Measurements from ENCODE around the gene CACNB4. TPM values are rescaled to one million over a fixed set of nuclear protein-coding genes. Genes with fewer than 3 reads are reported as not detected.

Gene CACNB4
- total and polyA plus RNA-seq, 2 of the 4 experiments (the other 2 are of a cell fraction): 0.12 to 0.36 TPM

- H2AFZ ChIP-seq (replicated peaks; ENCODE audit: low read length, poor library complexity): no peak overlapping the region
These were observed 303.1 kb downstream of the CACNB4 start for GRCh38 chr2:151795646-151796240.

More at GRCh38 chr2:151795646-151796240, 303.1 kb downstream of the CACNB4 start:
- no peaks in the 10 kb centered on the region for H3K27me3 ChIP-seq (ENCODE audit: control insufficient read depth, insufficient read depth, low read length)
- ChIA-PET POLR2A (ENCODE audit: unreplicated experiment) (no interaction called here), CTCF (no interaction called here)
- H3K14ac ChIP-seq (replicated peaks; ENCODE audit: low read depth, low read length): no peak overlapping the region
- H3K4me2 ChIP-seq (ENCODE audit: low read depth, low read length): no peak overlapping the region
- BruUV-seq (replicated peaks): no TSS peak
- no peak overlapping the region for H3K9ac ChIP-seq (ENCODE audit: low read depth, low read length)
- no peak overlapping the region for H3K23ac ChIP-seq (ENCODE audit: low read depth, low read length)
- 70% methylated on average over 2 of the region's 4 CpGs; no CpG with 5 or more reads in 1 of the 2 experiments for WGBS, 2 experiments (ENCODE audit: extremely low coverage in 2 of 2, insufficient read length in 1 of 2)
- TF ChIP-seq ELK1 (IDR thresholded peaks at IDR 0.05; ENCODE audit: borderline replicate concordance, low read depth, low read length) (no peak), CEBPB (IDR thresholded peaks at IDR 0.05; ENCODE audit: low read depth, low read length) (peak; percentile 84), RCOR1 (IDR thresholded peaks at IDR 0.05; ENCODE audit: insufficient replicate concordance, low read length) (no peak), CTCF (conservative IDR thresholded peaks at IDR 0.05; ENCODE audit: low read depth, low read length) (no peak)
- ATAC-seq (ENCODE audit: low read depth): peak; percentile 53; the same call in 1 of the 2 replicates
- H3K4me3 ChIP-seq (ENCODE audit: insufficient read depth, low read depth, low read length): no peak overlapping the region
- dilution Hi-C loops (cut with HindIII; ENCODE audit: low sequenced_read_pairs, unreplicated experiment): no loop called here
- no peak overlapping the region for H2BK5ac ChIP-seq (ENCODE audit: low read depth, low read length, poor library complexity, severe bottlenecking)
- H3K9me1 ChIP-seq (ENCODE audit: insufficient read depth, low read length): no peaks in the 10 kb centered on the region
- DNase-seq: peak; percentile 38
- no peak overlapping the region for H2BK15ac ChIP-seq (ENCODE audit: low read depth, low read length)
- no peak overlapping the region for H3K18ac ChIP-seq (ENCODE audit: low read depth, low read length)
- H4K91ac ChIP-seq (ENCODE audit: insufficient read depth, low read depth, low read length): no peak overlapping the region
- H2BK120ac ChIP-seq (ENCODE audit: low read depth, low read length): no peak overlapping the region
- H4K8ac ChIP-seq (ENCODE audit: low read depth in 2 of 2, low read length in 2 of 2): no peak overlapping the region
- H2AK5ac ChIP-seq (ENCODE audit: low read depth, low read length): no peak overlapping the region
- H3K36me3 ChIP-seq (ENCODE audit: control insufficient read depth, insufficient read depth, low read length): peaks cover 1% of the 10 kb centered on the region; the same call in 1 of the 2 replicates
- no peaks in the 10 kb centered on the region; the same call in 1 of the 2 replicates for H4K20me1 ChIP-seq (ENCODE audit: insufficient read depth, low read length)
- H3K27ac ChIP-seq (ENCODE audit: insufficient read depth, low read length): no peak overlapping the region
- no peak overlapping the region for H3K56ac ChIP-seq (ENCODE audit: extremely low read depth, insufficient read depth, low read length)
- no peaks in the 10 kb centered on the region for H3K4me1 ChIP-seq (ENCODE audit: control insufficient read depth, insufficient read depth, low read length)
- intact Hi-C loops (cut with micrococcal nuclease): no loop called here
- in situ Hi-C loops (cut with MboI; ENCODE audit: low sequenced_read_pairs): no loop called here
- no peak overlapping the region for H3K4ac ChIP-seq (ENCODE audit: low read depth, low read length)
- H3K9me3 ChIP-seq (ENCODE audit: control insufficient read depth, insufficient read depth, low read length): no peaks in the 10 kb centered on the region
- H2BK20ac ChIP-seq (ENCODE audit: low read depth, low read length): no peak overlapping the region
- H3K79me1 ChIP-seq (ENCODE audit: low read depth in 1 of 2, low read length in 2 of 2): no peaks in the 10 kb centered on the region; a peak in 2 of 4 replicates
- no peak overlapping the region for H4K5ac ChIP-seq (ENCODE audit: low read depth, low read length)
- no peak overlapping the region for H2AK9ac ChIP-seq (replicated peaks; ENCODE audit: low read depth, low read length, poor library complexity)
